NT2/D1 (cell line): ENCODE results near the gene SMOC2.

Experiments used
- DNase-seq: peaks from one replicate; pipeline ENCODE4 v3.0.0-alpha.2; 2011; ENCODE audit warnings: low read depth, low spot score
- H3K27me3 ChIP-seq: 2 replicates; pipeline ENCODE4 v1.6.0; 2011; ENCODE audit warnings: mild to moderate bottlenecking; ENCODE audit not compliant: insufficient read length, insufficient read depth
- H3K36me3 ChIP-seq: 2 replicates; pipeline ENCODE4 v1.6.1; 2011; ENCODE audit warnings: mild to moderate bottlenecking, low read length, mixed read lengths; ENCODE audit not compliant: insufficient read depth, insufficient read length
- H3K4me1 ChIP-seq: 2 replicates; pipeline ENCODE4 v1.5.1; 2011; ENCODE audit not compliant: insufficient read depth, insufficient read length
- H3K4me3 ChIP-seq: 2 replicates; pipeline ENCODE4 v1.5.1; 2011; ENCODE audit warnings: low read depth; ENCODE audit not compliant: insufficient read length
- H3K9ac ChIP-seq: 2 replicates; pipeline ENCODE4 v1.6.0; 2011; ENCODE audit warnings: low read depth; ENCODE audit not compliant: insufficient read length
- H3K9me3 ChIP-seq: 2 replicates; pipeline ENCODE4 v1.5.1; 2011; ENCODE audit warnings: mild to moderate bottlenecking, low read length; ENCODE audit not compliant: insufficient read depth
- SUZ12 ChIP-seq: IDR thresholded peaks from 2 replicates; pipeline ENCODE4 v1.6.1; 2011; ENCODE audit not compliant: insufficient read length, insufficient read depth; ENCODE audit errors: extremely low read depth
- YY1 ChIP-seq: IDR thresholded peaks from 2 replicates; pipeline ENCODE4 v1.6.1; 2011; ENCODE audit not compliant: insufficient read length, insufficient read depth
- ZNF274 ChIP-seq: IDR thresholded peaks from 2 replicates; pipeline ENCODE4 v1.6.1; 2011; ENCODE audit warnings: mild to moderate bottlenecking, low read depth, low read length

The SMOC2 gene

GRCh38 chr6:168577496-168577895 lies 136.5 kb downstream of the SMOC2 start:
- Histone ChIP-seq H3K9ac (no peak overlapping the region), H3K9me3 (no peaks in the 10 kb centered on the region), H3K4me1 (peaks cover 4% of the 10 kb centered on the region), H3K4me3 (no peak overlapping the region), H3K36me3 (no peaks in the 10 kb centered on the region), H3K27me3 (no peaks in the 10 kb centered on the region)
- TF ChIP-seq YY1, result no peak
- TF ChIP-seq ZNF274, result no peak
- no peak for TF ChIP-seq SUZ12
- DNase-seq, result no peak

GRCh38 chr6:168578036-168578435 lies 137.1 kb downstream of the SMOC2 start:
- TF ChIP-seq ZNF274 (no peak), SUZ12 (no peak), YY1 (no peak)
- Histone ChIP-seq H3K9ac (no peak overlapping the region), H3K27me3 (no peaks in the 10 kb centered on the region), H3K4me1 (peaks cover 4% of the 10 kb centered on the region), H3K9me3 (no peaks in the 10 kb centered on the region), H3K4me3 (no peak overlapping the region), H3K36me3 (no peaks in the 10 kb centered on the region)
- DNase-seq, result no peak

- no peak for DNase-seq
- Histone ChIP-seq H3K4me3 (no peak overlapping the region), H3K36me3 (no peaks in the 10 kb centered on the region), H3K9ac (no peak overlapping the region), H3K27me3 (no peaks in the 10 kb centered on the region), H3K4me1 (no peaks in the 10 kb centered on the region), H3K9me3 (no peaks in the 10 kb centered on the region)
- no peak for TF ChIP-seq YY1
- TF ChIP-seq SUZ12, result no peak
- TF ChIP-seq ZNF274, result no peak
These were observed 140.3 kb downstream of the SMOC2 start for GRCh38 chr6:168581236-168581635.

GRCh38 chr6:168581706-168582105 lies 140.7 kb downstream of the SMOC2 start:
- no peaks in the 10 kb centered on the region for H3K36me3 ChIP-seq
- H3K9ac ChIP-seq, result no peak overlapping the region
- no peaks in the 10 kb centered on the region for H3K27me3 ChIP-seq
- no peak overlapping the region for H3K4me3 ChIP-seq
- H3K9me3 ChIP-seq, result no peaks in the 10 kb centered on the region
- TF ChIP-seq YY1 (no peak), SUZ12 (no peak), ZNF274 (no peak)
- no peaks in the 10 kb centered on the region for H3K4me1 ChIP-seq
- no peak for DNase-seq

GRCh38 chr6:168582571-168582981 lies 141.6 kb downstream of the SMOC2 start:
- H3K27me3 ChIP-seq, result no peaks in the 10 kb centered on the region
- DNase-seq, result no peak
- H3K9me3 ChIP-seq, result no peaks in the 10 kb centered on the region
- H3K4me3 ChIP-seq, result no peak overlapping the region
- no peaks in the 10 kb centered on the region for H3K36me3 ChIP-seq
- no peak for TF ChIP-seq YY1
- no peak overlapping the region for H3K9ac ChIP-seq
- H3K4me1 ChIP-seq, result no peaks in the 10 kb centered on the region

- TF ChIP-seq SUZ12, result no peak
- TF ChIP-seq ZNF274, result no peak
- no peaks in the 10 kb centered on the region for H3K27me3 ChIP-seq
These were observed 142.1 kb downstream of the SMOC2 start for GRCh38 chr6:168583126-168583525.

GRCh38 chr6:168583821-168584220 lies 142.8 kb downstream of the SMOC2 start:
- H3K9me3 ChIP-seq, result no peaks in the 10 kb centered on the region
- H3K27me3 ChIP-seq, result no peaks in the 10 kb centered on the region
- H3K4me3 ChIP-seq, result no peak overlapping the region
- TF ChIP-seq SUZ12 (no peak), ZNF274 (no peak), YY1 (no peak)
- H3K9ac ChIP-seq, result no peak overlapping the region
- no peak for DNase-seq
- H3K4me1 ChIP-seq, result no peaks in the 10 kb centered on the region
- H3K36me3 ChIP-seq, result no peaks in the 10 kb centered on the region

More at GRCh38 chr6:168583126-168583525, 142.1 kb downstream of the SMOC2 start:
- no peak overlapping the region for H3K9ac ChIP-seq
- no peak for DNase-seq
- no peaks in the 10 kb centered on the region for H3K9me3 ChIP-seq
- no peaks in the 10 kb centered on the region for H3K36me3 ChIP-seq
- no peak overlapping the region for H3K4me3 ChIP-seq
- no peaks in the 10 kb centered on the region for H3K4me1 ChIP-seq

- TF ChIP-seq ZNF274, result no peak
- no peak for TF ChIP-seq YY1
- TF ChIP-seq SUZ12, result no peak
- H3K4me1 ChIP-seq, result no peaks in the 10 kb centered on the region
- H3K9ac ChIP-seq, result no peak overlapping the region
- H3K36me3 ChIP-seq, result no peaks in the 10 kb centered on the region
- H3K4me3 ChIP-seq, result no peak overlapping the region
- no peaks in the 10 kb centered on the region for H3K9me3 ChIP-seq
- no peaks in the 10 kb centered on the region for H3K27me3 ChIP-seq
- DNase-seq, result no peak
These were observed 143.3 kb downstream of the SMOC2 start for GRCh38 chr6:168584249-168584648.
